Measurements from ENCODE around the gene TEX35. TPM values are rescaled to one million over a fixed set of nuclear protein-coding genes. Genes with fewer than 3 reads are reported as not detected.

TEX35 gene
- total and polyA plus RNA-seq, 4 donors = not detected

DNA sequence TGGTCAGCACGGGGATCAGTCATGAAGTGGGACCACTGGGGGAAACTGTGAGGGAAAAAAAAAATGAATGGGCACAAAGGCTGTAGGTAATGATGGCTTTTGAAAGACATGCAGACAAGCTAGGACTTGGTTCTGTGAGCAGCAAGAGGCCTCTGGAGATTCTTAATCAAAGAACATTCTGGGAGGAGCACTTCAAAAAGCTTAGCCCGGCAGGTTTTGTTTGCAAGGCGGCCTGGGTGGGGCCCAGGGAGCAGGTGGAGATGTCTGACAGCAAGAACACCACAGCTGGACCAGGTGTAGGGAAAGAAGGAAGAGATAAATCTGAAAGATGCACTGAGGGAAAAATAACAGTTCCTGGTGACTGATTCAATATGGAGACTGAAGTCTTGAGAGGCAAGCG lies 6.0 kb downstream of the TEX35 start:
- Histone ChIP-seq H3K27ac (ENCODE audit: low read depth in 1 of 2, low read length in 1 of 2) (no peak overlapping the region), H3K36me3 (ENCODE audit: control insufficient read depth in 4 of 4, insufficient read depth in 4 of 4, low read length in 4 of 4) (no peaks in the 10 kb centered on the region), H3K4me3 (no peak overlapping the region), H3K4me1 (ENCODE audit: control insufficient read depth in 5 of 5, insufficient read depth in 5 of 5, low read length in 5 of 5) (peaks cover 0 to 4% (median 2%) of the 10 kb centered on the region in 5 donors), H3K9me3 (ENCODE audit: control insufficient read depth in 4 of 4, insufficient read depth in 3 of 4, low read length in 3 of 4) (no peaks in the 10 kb centered on the region), H3K9ac (ENCODE audit: insufficient read depth in 1 of 2, low read length in 2 of 2) (no peak overlapping the region), H3K27me3 (ENCODE audit: control insufficient read depth in 3 of 3, insufficient read depth in 3 of 3, low read length in 2 of 3) (no peaks in the 10 kb centered on the region)
- TF ChIP-seq, protein P1, sequence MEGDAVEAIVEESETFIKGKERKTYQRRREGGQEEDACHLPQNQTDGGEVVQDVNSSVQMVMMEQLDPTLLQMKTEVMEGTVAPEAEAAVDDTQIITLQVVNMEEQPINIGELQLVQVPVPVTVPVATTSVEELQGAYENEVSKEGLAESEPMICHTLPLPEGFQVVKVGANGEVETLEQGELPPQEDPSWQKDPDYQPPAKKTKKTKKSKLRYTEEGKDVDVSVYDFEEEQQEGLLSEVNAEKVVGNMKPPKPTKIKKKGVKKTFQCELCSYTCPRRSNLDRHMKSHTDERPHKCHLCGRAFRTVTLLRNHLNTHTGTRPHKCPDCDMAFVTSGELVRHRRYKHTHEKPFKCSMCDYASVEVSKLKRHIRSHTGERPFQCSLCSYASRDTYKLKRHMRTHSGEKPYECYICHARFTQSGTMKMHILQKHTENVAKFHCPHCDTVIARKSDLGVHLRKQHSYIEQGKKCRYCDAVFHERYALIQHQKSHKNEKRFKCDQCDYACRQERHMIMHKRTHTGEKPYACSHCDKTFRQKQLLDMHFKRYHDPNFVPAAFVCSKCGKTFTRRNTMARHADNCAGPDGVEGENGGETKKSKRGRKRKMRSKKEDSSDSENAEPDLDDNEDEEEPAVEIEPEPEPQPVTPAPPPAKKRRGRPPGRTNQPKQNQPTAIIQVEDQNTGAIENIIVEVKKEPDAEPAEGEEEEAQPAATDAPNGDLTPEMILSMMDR (IDR thresholded peaks at IDR 0.05; ENCODE audit: control extremely low read depth, extremely low read depth) = no peak
- ATAC-seq (ENCODE audit: insufficient read depth, low FRiP score) (no peak), DNase-seq (no peak)
- 71 to 92% methylated on average over 4 of the region's 4 CpGs for WGBS, 2 donors

DNA sequence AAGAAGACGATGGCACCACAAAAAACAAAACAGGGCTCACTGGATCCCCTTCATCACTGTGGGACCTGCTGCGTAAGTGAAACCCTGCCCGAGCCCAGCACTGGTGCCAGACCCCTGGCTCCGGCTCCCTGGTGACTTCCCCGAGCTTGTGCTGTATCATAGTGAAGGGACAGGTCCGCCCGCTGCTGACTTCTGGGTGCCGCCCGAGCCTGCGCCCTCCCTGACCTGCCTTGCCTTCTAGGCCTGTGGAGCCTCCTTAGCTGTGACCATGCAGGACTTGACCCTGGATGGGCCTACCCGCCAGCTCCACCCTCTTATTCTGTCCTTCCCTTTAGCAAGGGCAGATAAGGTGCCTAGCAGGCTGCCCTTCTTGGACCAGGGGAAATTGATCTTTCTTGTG lies 7.9 kb downstream of the TEX35 start:
- Histone ChIP-seq H3K36me3 (ENCODE audit: control insufficient read depth in 4 of 4, insufficient read depth in 4 of 4, low read length in 4 of 4) (no peaks in the 10 kb centered on the region), H3K27ac (ENCODE audit: low read depth in 1 of 2, low read length in 1 of 2) (no peak overlapping the region), H3K9me3 (ENCODE audit: control insufficient read depth in 4 of 4, insufficient read depth in 3 of 4, low read length in 3 of 4) (no peaks in the 10 kb centered on the region), H3K27me3 (ENCODE audit: control insufficient read depth in 3 of 3, insufficient read depth in 3 of 3, low read length in 2 of 3) (no peaks in the 10 kb centered on the region), H3K4me3 (no peak overlapping the region), H3K9ac (ENCODE audit: insufficient read depth in 1 of 2, low read length in 2 of 2) (no peak overlapping the region), H3K4me1 (ENCODE audit: control insufficient read depth in 5 of 5, insufficient read depth in 5 of 5, low read length in 5 of 5) (no peaks in the 10 kb centered on the region)
- WGBS, 2 donors = 92 to 94% methylated on average over 11 of the region's 11 CpGs
- TF ChIP-seq, protein P1 (IDR thresholded peaks at IDR 0.05; ENCODE audit: control extremely low read depth, extremely low read depth) = no peak
- DNase-seq (no peak), ATAC-seq (ENCODE audit: insufficient read depth, low FRiP score) (no peak)

DNA sequence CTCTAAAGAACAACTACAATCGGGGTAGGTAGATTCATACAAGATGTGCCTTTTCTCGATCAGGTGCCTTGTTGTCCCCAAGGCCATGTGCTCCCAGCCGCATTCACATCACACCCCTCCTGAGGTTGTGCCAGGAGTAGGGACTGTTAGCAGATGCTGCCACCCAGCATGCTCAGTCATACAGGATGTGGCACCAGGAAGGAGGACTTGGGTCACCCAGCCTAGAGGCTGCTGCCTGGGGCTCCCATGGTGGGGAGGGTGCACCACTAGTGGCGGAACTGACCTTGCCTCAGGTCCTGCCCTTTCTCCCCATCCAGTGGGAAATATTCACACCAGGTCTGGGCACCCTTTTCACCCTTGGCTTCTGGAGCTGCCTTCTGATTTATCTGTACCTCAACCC lies 8.3 kb downstream of the TEX35 start:
- no peak for DNase-seq

More for the DNA sequence above, 8.3 kb downstream of the TEX35 start:
- WGBS, 2 donors = 94 to 97% methylated on average over 4 of the region's 4 CpGs
- H3K4me3 ChIP-seq = no peak overlapping the region
- ATAC-seq (ENCODE audit: insufficient read depth, low FRiP score) = no peak
- no peaks in the 10 kb centered on the region for H3K27me3 ChIP-seq (ENCODE audit: control insufficient read depth in 3 of 3, insufficient read depth in 3 of 3, low read length in 2 of 3)
- no peak overlapping the region for H3K27ac ChIP-seq (ENCODE audit: low read depth in 1 of 2, low read length in 1 of 2)
- no peaks in the 10 kb centered on the region for H3K4me1 ChIP-seq (ENCODE audit: control insufficient read depth in 5 of 5, insufficient read depth in 5 of 5, low read length in 5 of 5)
- no peaks in the 10 kb centered on the region for H3K36me3 ChIP-seq (ENCODE audit: control insufficient read depth in 4 of 4, insufficient read depth in 4 of 4, low read length in 4 of 4)
- no peak overlapping the region for H3K9ac ChIP-seq (ENCODE audit: insufficient read depth in 1 of 2, low read length in 2 of 2)
- no peaks in the 10 kb centered on the region for H3K9me3 ChIP-seq (ENCODE audit: control insufficient read depth in 4 of 4, insufficient read depth in 3 of 4, low read length in 3 of 4)
- TF ChIP-seq, protein P1 (IDR thresholded peaks at IDR 0.05; ENCODE audit: control extremely low read depth, extremely low read depth) = no peak

Measured in lung (tissue), 12 donors.